ENCODE data around the gene GATB. TPM values are rescaled to one million over a fixed set of nuclear protein-coding genes. Genes with fewer than 3 reads are reported as not detected.

The GATB gene
- total and polyA plus RNA-seq, 2 of the 4 experiments (the other 2 are of a cell fraction) = 18.7 to 20.3 TPM

- ChIA-PET POLR2A (ENCODE audit: unreplicated experiment) (no interaction called here), CTCF (no interaction called here)
- dilution Hi-C loops (cut with HindIII; ENCODE audit: low sequenced_read_pairs, unreplicated experiment) (no loop called here), in situ Hi-C loops (cut with MboI; ENCODE audit: low sequenced_read_pairs) (no loop called here), intact Hi-C loops (cut with micrococcal nuclease) (no loop called here)
- no peak overlapping the region for H2AK5ac ChIP-seq (ENCODE audit: low read depth, low read length)
- WGBS, 2 experiments (ENCODE audit: extremely low coverage in 2 of 2, insufficient read length in 1 of 2) = 6% methylated on average over 2 of the region's 3 CpGs; no CpG with 5 or more reads in 1 of the 2 experiments
- H3K79me1 ChIP-seq (ENCODE audit: low read depth in 1 of 2, low read length in 2 of 2) = no peaks in the 10 kb centered on the region
- H3K9me1 ChIP-seq (ENCODE audit: insufficient read depth, low read length) = no peaks in the 10 kb centered on the region
- no peak overlapping the region for H2BK15ac ChIP-seq (ENCODE audit: low read depth, low read length)
- H3K27me3 ChIP-seq (ENCODE audit: control insufficient read depth, insufficient read depth, low read length) = no peaks in the 10 kb centered on the region; the same call in 1 of the 2 replicates
- no peak overlapping the region for H2AK9ac ChIP-seq (replicated peaks; ENCODE audit: low read depth, low read length, poor library complexity)
- no peak overlapping the region for H3K4me2 ChIP-seq (ENCODE audit: low read depth, low read length)
- no peak for DNase-seq
- H2AFZ ChIP-seq (replicated peaks; ENCODE audit: low read length, poor library complexity) = no peak overlapping the region
- H4K91ac ChIP-seq (ENCODE audit: insufficient read depth, low read depth, low read length) = no peak overlapping the region
- no peak overlapping the region for H3K4me3 ChIP-seq (ENCODE audit: insufficient read depth, low read depth, low read length)
- ATAC-seq (ENCODE audit: low read depth) = no peak
- no peak overlapping the region for H3K4ac ChIP-seq (ENCODE audit: low read depth, low read length)
- no peak for TF ChIP-seq NFE2L2 (IDR thresholded peaks at IDR 0.05; ENCODE audit: low read depth, low read length)
- no peak for TF ChIP-seq MAFK (IDR thresholded peaks at IDR 0.05; ENCODE audit: low read depth, low read length)
- no peak for TF ChIP-seq POLR2A (IDR thresholded peaks at IDR 0.05; ENCODE audit: low read depth, low read length)
- TF ChIP-seq MAZ (IDR thresholded peaks at IDR 0.05; ENCODE audit: borderline replicate concordance, low read depth, low read length) = no peak
- TF ChIP-seq MXI1 (IDR thresholded peaks at IDR 0.05; ENCODE audit: borderline replicate concordance, low read depth, low read length) = no peak
- no peak for TF ChIP-seq RFX5 (IDR thresholded peaks at IDR 0.05; ENCODE audit: low read depth, low read length)
- no peak for TF ChIP-seq USF2 (IDR thresholded peaks at IDR 0.05; ENCODE audit: low read depth, low read length)
- no peak for TF ChIP-seq BHLHE40 (IDR thresholded peaks at IDR 0.05; ENCODE audit: low read depth, low read length)
- no peak for TF ChIP-seq ELK1 (IDR thresholded peaks at IDR 0.05; ENCODE audit: borderline replicate concordance, low read depth, low read length)
- TF ChIP-seq CHD1 (IDR thresholded peaks at IDR 0.05; ENCODE audit: low read depth, low read length) = no peak
- TF ChIP-seq SMC3 (IDR thresholded peaks at IDR 0.05; ENCODE audit: low read depth, low read length) = no peak
- no peak for TF ChIP-seq CTCF (conservative IDR thresholded peaks at IDR 0.05; ENCODE audit: low read depth, low read length)
- TF ChIP-seq RCOR1 (IDR thresholded peaks at IDR 0.05; ENCODE audit: insufficient replicate concordance, low read length) = no peak
- no peak for TF ChIP-seq CEBPB (IDR thresholded peaks at IDR 0.05; ENCODE audit: low read depth, low read length)
- TF ChIP-seq FOS (IDR thresholded peaks at IDR 0.05; ENCODE audit: low read depth, low read length) = no peak
- TF ChIP-seq RAD21 (IDR thresholded peaks at IDR 0.05; ENCODE audit: low read length) = no peak
- H4K5ac ChIP-seq (ENCODE audit: low read depth, low read length) = no peak overlapping the region
- no peak overlapping the region for H3K9ac ChIP-seq (ENCODE audit: low read depth, low read length)
- H4K8ac ChIP-seq (ENCODE audit: low read depth in 2 of 2, low read length in 2 of 2) = no peak overlapping the region
- H3K36me3 ChIP-seq (ENCODE audit: control insufficient read depth, insufficient read depth, low read length) = no peaks in the 10 kb centered on the region
- no peak overlapping the region for H3K14ac ChIP-seq (replicated peaks; ENCODE audit: low read depth, low read length)
- no peak overlapping the region for H3K56ac ChIP-seq (ENCODE audit: extremely low read depth, insufficient read depth, low read length)
- H3K4me1 ChIP-seq (ENCODE audit: control insufficient read depth, insufficient read depth, low read length) = no peaks in the 10 kb centered on the region
- H2BK20ac ChIP-seq (ENCODE audit: low read depth, low read length) = no peak overlapping the region
- BruUV-seq (replicated peaks) = no TSS peak
- no peak overlapping the region for H3K27ac ChIP-seq (ENCODE audit: insufficient read depth, low read length)
- H3K9me3 ChIP-seq (ENCODE audit: control insufficient read depth, insufficient read depth, low read length) = peaks cover 2% of the 10 kb centered on the region; the same call in 1 of the 2 replicates
- H3K18ac ChIP-seq (ENCODE audit: low read depth, low read length) = no peak overlapping the region
- no peak overlapping the region for H3K23ac ChIP-seq (ENCODE audit: low read depth, low read length)
- H2BK120ac ChIP-seq (ENCODE audit: low read depth, low read length) = no peak overlapping the region
- H4K20me1 ChIP-seq (ENCODE audit: insufficient read depth, low read length) = no peaks in the 10 kb centered on the region
- H2BK5ac ChIP-seq (ENCODE audit: low read depth, low read length, poor library complexity, severe bottlenecking) = no peak overlapping the region
These were observed 11.5 kb upstream of the GATB start for GRCh38 chr4:151772274-151772673.

Data from IMR-90 (cell line).